H1 (cell line): ENCODE measurements around the gene ZFHX2. TPM values are rescaled to one million over a fixed set of nuclear protein-coding genes. Genes with fewer than 3 reads are reported as not detected.

Experiments
- CTCF ChIA-PET: fragments of 300-600 bp; sonication (Branson Sonifier 250); formaldehyde crosslinking; loops from one replicate; lab custom pipeline; 2021; ENCODE audit not compliant: partially characterized antibody; lab: Charles Lee
- POLR2A ChIA-PET: fragments of 300-600 bp; sonication (Branson Sonifier 250); formaldehyde crosslinking; loops from one replicate; lab custom pipeline; 2021; ENCODE audit warnings: inconsistent platforms; ENCODE audit not compliant: partially characterized antibody; lab: Charles Lee
- DNase-seq, 2 experiments: peaks; one replicate each; pipeline versions ENCODE4 v3.0.0 to v3.0.0-alpha.2; 2010 to 2022; ENCODE audit warnings: low spot score in 2 of 2, low read depth in 1 of 2, mixed read lengths in 1 of 2
- FAIRE-seq: peaks from 2 replicates; lab custom pipeline; 2011; peaks lifted over from hg19 to GRCh38; lab: Jason Lieb, UNC
- H2AFZ ChIP-seq: 2 replicates; pipeline ENCODE4 v1.8.1; 2012; ENCODE audit warnings: low read length, inconsistent platforms
- H2AK5ac ChIP-seq: 2 replicates; pipeline ENCODE4 v1.6.1; 2013; ENCODE audit warnings: low read depth, low read length
- H2BK120ac ChIP-seq: replicated peaks from 2 replicates; pipeline ENCODE3; 2013; ENCODE audit warnings: low read depth, low read length, inconsistent platforms
- H2BK12ac ChIP-seq: 2 replicates; pipeline ENCODE4 v1.6.1; 2013; ENCODE audit warnings: low read depth, low read length
- H2BK15ac ChIP-seq: 2 replicates; pipeline ENCODE4 v1.6.1; 2013; ENCODE audit warnings: low read length
- H2BK20ac ChIP-seq: 2 replicates; pipeline ENCODE4 v1.6.1; 2013; ENCODE audit warnings: low read length
- H2BK5ac ChIP-seq: 2 replicates; pipeline ENCODE4 v1.6.1; 2013; ENCODE audit warnings: low read depth, low read length
- H3K14ac ChIP-seq: 2 replicates; pipeline ENCODE4 v1.6.1; 2013; ENCODE audit warnings: inconsistent platforms; ENCODE audit not compliant: insufficient read length
- H3K18ac ChIP-seq: 2 replicates; pipeline ENCODE4 v1.6.1; 2013; ENCODE audit warnings: low read length; ENCODE audit errors: extremely low read depth
- H3K23ac ChIP-seq: 2 replicates; pipeline ENCODE4 v1.6.1; 2013; ENCODE audit warnings: inconsistent platforms; ENCODE audit not compliant: insufficient read length
- H3K23me2 ChIP-seq: 2 replicates; pipeline ENCODE4 v1.6.1; 2013; ENCODE audit warnings: low read depth, low read length
- H3K27ac ChIP-seq: 2 replicates; pipeline ENCODE4 v1.6.1; 2011; ENCODE audit warnings: low read depth, low read length, inconsistent platforms
- H3K27me3 ChIP-seq, 4 experiments: replicated peaks in 1 of 4; 1 replicate in 1 of 4; 2 replicates in 3 of 4; pipeline versions ENCODE4 v1.6.1 to v1.8.1; 2011 to 2013; ENCODE audit warnings: low read length in 3 of 4, mild to moderate bottlenecking in 3 of 4, inconsistent platforms in 2 of 4, mixed read lengths in 2 of 4, moderate library complexity in 1 of 4; ENCODE audit not compliant: control insufficient read depth in 3 of 4, insufficient read depth in 3 of 4; ENCODE audit errors: extremely low read depth in 1 of 4
- H3K36me3 ChIP-seq, 4 experiments: 2 replicates each; pipeline versions ENCODE4 v1.6.1 to v1.8.1; 2011 to 2013; ENCODE audit warnings: mild to moderate bottlenecking in 4 of 4, low read length in 3 of 4, moderate library complexity in 2 of 4, control low read depth in 1 of 4, inconsistent platforms in 1 of 4; ENCODE audit not compliant: insufficient read depth in 4 of 4, control insufficient read depth in 2 of 4
- H3K4ac ChIP-seq: replicated peaks from 2 replicates; pipeline ENCODE3; 2013; ENCODE audit warnings: low read length, low read depth, mixed read lengths, inconsistent platforms; ENCODE audit not compliant: insufficient read length
- H3K4me1 ChIP-seq, 4 experiments: replicated peaks in 1 of 4; 1 replicate in 1 of 4; 2 replicates in 3 of 4; pipeline versions ENCODE4 v1.6.1 to v1.8.1; 2011 to 2013; ENCODE audit warnings: low read length in 3 of 4, inconsistent platforms in 2 of 4, mixed read lengths in 1 of 4; ENCODE audit not compliant: insufficient read depth in 4 of 4, control insufficient read depth in 3 of 4
- H3K4me2 ChIP-seq, 2 experiments: 2 replicates each; pipeline versions ENCODE4 v1.6.1 to v1.8.1; 2011 to 2013; ENCODE audit warnings: low read depth in 2 of 2, low read length in 2 of 2, control low read depth in 1 of 2, inconsistent platforms in 1 of 2, mild to moderate bottlenecking in 1 of 2; ENCODE audit not compliant: insufficient read depth in 1 of 2
- H3K4me3 ChIP-seq, 4 experiments: fragments of 200-600, 300-600 bp in 1 of 4; sonication (generic), shearing (Covaris generic), sonication (Bioruptor Twin) in 1 of 4; 2 replicates each; pipeline versions ENCODE4 v1.5.1 to v1.8.1; 2011 to 2016; ENCODE audit warnings: low read length in 4 of 4, low read depth in 3 of 4, control low read depth in 2 of 4, inconsistent platforms in 2 of 4, mild to moderate bottlenecking in 2 of 4, mixed read lengths in 1 of 4, moderate library complexity in 1 of 4; ENCODE audit not compliant: insufficient read depth in 2 of 4; ENCODE audit errors: extremely low read depth in 1 of 4
- H3K56ac ChIP-seq: replicated peaks from 2 replicates; pipeline ENCODE3; 2013; ENCODE audit warnings: low read depth, mild to moderate bottlenecking, mixed read lengths, low read length, inconsistent platforms; ENCODE audit not compliant: insufficient read length
- H3K79me1 ChIP-seq: 2 replicates; pipeline ENCODE4 v1.6.1; 2013; ENCODE audit warnings: low read depth, low read length, control low read depth
- H3K79me2 ChIP-seq, 2 experiments: 2 replicates each; pipeline versions ENCODE4 v1.6.1 to v1.8.1; 2012 to 2013; ENCODE audit warnings: low read length in 2 of 2, mild to moderate bottlenecking in 2 of 2, inconsistent platforms in 1 of 2; ENCODE audit not compliant: insufficient read depth in 2 of 2, control insufficient read depth in 1 of 2
- H3K9ac ChIP-seq, 4 experiments: replicated peaks in 1 of 4; 1 replicate in 1 of 4; 2 replicates in 3 of 4; pipeline versions ENCODE4 v1.6.1 to v1.8.1; 2011 to 2013; ENCODE audit warnings: low read depth in 3 of 4, low read length in 3 of 4, control low read depth in 2 of 4, mild to moderate bottlenecking in 2 of 4, moderate library complexity in 2 of 4, inconsistent platforms in 1 of 4; ENCODE audit errors: extremely low read depth in 1 of 4
- H3K9me3 ChIP-seq, 2 experiments: 2 replicates each; pipeline versions ENCODE4 v1.6.1 to v1.8.1; 2012 to 2013; ENCODE audit warnings: mild to moderate bottlenecking in 2 of 2, moderate library complexity in 2 of 2, control low read depth in 1 of 2, inconsistent platforms in 1 of 2, low read depth in 1 of 2, low read length in 1 of 2, mixed read lengths in 1 of 2; ENCODE audit not compliant: insufficient read depth in 2 of 2
- H4K20me1 ChIP-seq, 2 experiments: replicated peaks in 1 of 2; 2 replicates each; pipeline versions ENCODE3 to v1.8.1; 2011 to 2013; ENCODE audit warnings: inconsistent platforms in 2 of 2, low read length in 2 of 2, mild to moderate bottlenecking in 1 of 2; ENCODE audit not compliant: insufficient read depth in 2 of 2, control insufficient read depth in 1 of 2
- H4K5ac ChIP-seq: 2 replicates; pipeline ENCODE4 v1.6.1; 2013; ENCODE audit warnings: low read length, low read depth, mixed read lengths, inconsistent platforms; ENCODE audit not compliant: insufficient read length
- H4K8ac ChIP-seq: 2 replicates; pipeline ENCODE4 v1.8.0; 2013; ENCODE audit warnings: mild to moderate bottlenecking, moderate library complexity, low read length, inconsistent platforms; ENCODE audit not compliant: insufficient read depth; ENCODE audit errors: extremely low read depth
- H4K91ac ChIP-seq: replicated peaks from 2 replicates; pipeline ENCODE3; 2013; ENCODE audit warnings: low read length, mixed read lengths, inconsistent platforms; ENCODE audit not compliant: insufficient read length
- ASH2L ChIP-seq: fragments of 200-600, 300-600 bp; sonication (generic); IDR thresholded peaks from one replicate; pipeline ENCODE4 v1.7.1; 2017; ENCODE audit warnings: low read length
- E2F6 ChIP-seq: IDR thresholded peaks from 2 replicates; pipeline ENCODE4 v1.6.1; 2012; ENCODE audit warnings: inconsistent platforms
- EP300 ChIP-seq, 2 experiments: IDR thresholded peaks; 1 replicate in 1 of 2; 2 replicates in 1 of 2; pipeline ENCODE4 v1.6.1; 2011 to 2012; ENCODE audit warnings: low read depth in 2 of 2, low read length in 2 of 2, mild to moderate bottlenecking in 2 of 2, borderline replicate concordance in 1 of 2, inconsistent platforms in 1 of 2, moderate library complexity in 1 of 2
- KDM1A ChIP-seq: fragments of 200-600, 300-600 bp; sonication (generic); IDR thresholded peaks from 2 replicates; pipeline ENCODE4 v1.7.1; 2016; ENCODE audit warnings: mild to moderate bottlenecking, low read length, borderline replicate concordance
- MAX ChIP-seq: IDR thresholded peaks from 2 replicates; pipeline ENCODE4 v1.6.1; 2012; ENCODE audit warnings: inconsistent platforms
- SIN3A ChIP-seq, 2 experiments: IDR thresholded peaks in 1 of 2; conservative IDR thresholded peaks in 1 of 2; 2 replicates each; pipeline ENCODE4 v1.6.1; 2011 to 2012; ENCODE audit warnings: low read length in 2 of 2, improper control_type of control experiment in 1 of 2, low read depth in 1 of 2, mild to moderate bottlenecking in 1 of 2
- SP1 ChIP-seq: IDR thresholded peaks from 2 replicates; pipeline ENCODE4 v1.6.1; 2011; ENCODE audit warnings: low read depth, low read length
- WGBS, 2 experiments: shearing (Covaris generic) in 1 of 2; methylation state at CpG; one replicate each; pipeline versions ENCODE4 v1.1.6 to v1.1.7; 2013 to 2015; ENCODE audit warnings: low lambda C conversion rate in 2 of 2, mixed read lengths in 2 of 2, inconsistent platforms in 1 of 2, low coverage in 1 of 2, missing lambda C conversion rate in 1 of 2; ENCODE audit not compliant: insufficient replicate concordance in 2 of 2, insufficient coverage in 1 of 2, insufficient read length in 1 of 2; ENCODE audit errors: extremely low coverage in 1 of 2, missing lambda C conversion rate in 1 of 2; 5-methylcytosine and 5-hydroxymethylcytosine counted together
- polyA plus RNA-seq, 7 experiments: library from polyadenylated mRNA; depleted of rRNA in 3 of 7; stranded (reverse) in 5 of 7; unstranded in 2 of 7; fragments of >200 nt in 5 of 7; fragments of 200-250 nt in 2 of 7; gene quantifications; 1 replicate in 5 of 7; 2 replicates in 1 of 7; 4 replicates in 1 of 7; pipeline versions ENCODE4 v1.2.1 to v1.2.3, GENCODE V29; 2011 to 2013; ENCODE audit warnings: missing spikeins in 2 of 7, mixed read lengths in 2 of 7
- total RNA-seq: library from RNA; stranded (reverse); fragmentation: NEBNext Ultra II Directional; extraction: Animal tissue kit (Norgen Biotek cat#: 25700); gene quantifications from 2 replicates; pipeline ENCODE4 v1.2.1, GENCODE V29; 2021

Gene ZFHX2
- total and polyA plus RNA-seq, 2 of the 8 experiments (the other 6 are each of a cell fraction or from before 2014, with no cell fraction given): 2.7 to 27.0 TPM

- Histone ChIP-seq H2BK5ac (peak within 1 kb of the TSS; percentile 71; the same call in 1 of the 2 replicates), H2BK12ac (peak within 1 kb of the TSS; percentile 92; the same call in 1 of the 2 replicates), H2BK20ac (peak within 1 kb of the TSS; percentile 9), H4K5ac (no peak within 1 kb of the TSS), H3K23me2 (peaks cover 20% of the 10 kb centered on the region; the same call in 1 of the 2 replicates), H2BK120ac (no peak within 1 kb of the TSS), H3K56ac (no peak within 1 kb of the TSS), H2AK5ac (peak within 1 kb of the TSS; percentile 45; the same call in 1 of the 2 replicates), H4K91ac (peak within 1 kb of the TSS; percentile 6), H4K20me1 (peaks cover 6 to 7% of the 10 kb centered on the region in 2 experiments), H3K23ac (no peak within 1 kb of the TSS), H3K9me3 (no peaks in the 10 kb centered on the region), H3K4ac (peak within 1 kb of the TSS; percentile 42), H3K79me1 (no peaks in the 10 kb centered on the region), H3K79me2 (no peaks in the 10 kb centered on the region), H3K4me1 (peaks cover 5 to 15% (median 9%) of the 10 kb centered on the region in 4 experiments; a peak in 6 of 7 replicates), H3K27me3 (peaks cover 17 to 29% (median 25%) of the 10 kb centered on the region in 4 experiments), H3K36me3 (peaks cover 0 to 4% (median 0%) of the 10 kb centered on the region in 4 experiments; a peak in 1 of 8 replicates), H3K18ac (peak within 1 kb of the TSS; percentile 72), H3K9ac (peak within 1 kb of the TSS in 1 of 4 experiments; percentile 7; a peak in 1 of 7 replicates), H2BK15ac (peak within 1 kb of the TSS; percentile 92; the same call in 1 of the 2 replicates), H3K14ac (no peak within 1 kb of the TSS), H4K8ac (no peak within 1 kb of the TSS), H3K4me2 (peak within 1 kb of the TSS; percentile 70 to 88), H2AFZ (no peak within 1 kb of the TSS), H3K4me3 (peak within 1 kb of the TSS; percentile 23 to 93 (median 54)), H3K27ac (no peak within 1 kb of the TSS)
- DNase-seq (peak in 1 of 2 experiments; percentile 77), FAIRE-seq (no peak)
- ChIA-PET CTCF (interaction anchor here (0.6 to 1.7 kb wide), 6 partner anchors 9 to 352 kb away, joined by 3 to 6 read pairs (median 4); no protein-coding TSS in a partner anchor), POLR2A (interaction anchor here (1.2 to 3.8 kb wide), 4 partner anchors 10 to 473 kb away, joined by 4 to 11 read pairs (median 6); partner anchors contain the start of gene CARMIL3)
- 5% methylated on average over 7 of the region's 18 CpGs; no CpG with 5 or more reads in 1 of the 2 experiments for WGBS, 2 experiments
- TF ChIP-seq ASH2L: no peak
- TF ChIP-seq SIN3A (conservative IDR thresholded peaks at IDR 0.05 in 1 of 2, IDR thresholded peaks at IDR 0.05 in 1 of 2; ENCODE audit: low read depth in 1 of 2, low read length in 2 of 2): 0 out of 4 replicates have a peak, but pooled peaks of 1 of the 2 experiments have one; percentile 18
- TF ChIP-seq E2F6: 0 out of 2 replicates have a peak, but pooled peaks have one; percentile 36
- TF ChIP-seq KDM1A: 0 out of 2 replicates have a peak, but pooled peaks have one; percentile 42
- TF ChIP-seq EP300 (IDR thresholded peaks at IDR 0.05; ENCODE audit: borderline replicate concordance in 1 of 2, low read depth in 2 of 2, low read length in 2 of 2): peak in 1 of 2 experiments; percentile 17; a peak in 1 of 3 replicates
- peak; percentile 58; the same call in 1 of the 2 replicates for TF ChIP-seq SP1
- peak; percentile 53 for TF ChIP-seq MAX
These were observed 27.2 kb upstream of the ZFHX2 start, which contains the start of gene JPH4 for GRCh38 chr14:23578560-23579310. Gene JPH4 (minus strand): TSS chr14:23578790. CDS start chr14:23577453, 1,337 bp downstream.
